Uterus (tissue), 4 donors: ENCODE results near the gene WIZ. TPM values are rescaled to one million over a fixed set of nuclear protein-coding genes. Genes with fewer than 3 reads are reported as not detected.
"Not testable (repeated sequence)": the region's sequence is repeated elsewhere in the genome, so short reads cannot be mapped to it uniquely, and the experiment has no call there.

Experiments
- DNase-seq, 2 donors: peaks; one replicate each; pipeline ENCODE4 v3.0.0-alpha.2; 2019 to 2020
- H3K27ac ChIP-seq, 2 donors: fragments of 200-600 bp; sonication (generic); 1 replicate in 1 of 2; 2 replicates in 1 of 2; pipeline ENCODE4 v1.5.1; 2016 to 2018
- H3K27me3 ChIP-seq, 2 donors: fragments of 200-600 bp; sonication (generic); one replicate each; pipeline ENCODE4 v1.5.1; 2018 to 2019; ENCODE audit warnings: control low read depth in 1 of 2
- H3K36me3 ChIP-seq, 2 donors: fragments of 200-600 bp; sonication (generic); one replicate each; pipeline ENCODE4 v1.5.1; 2019; ENCODE audit warnings: control low read depth in 1 of 2
- H3K4me1 ChIP-seq, 2 donors: fragments of 200-600 bp; sonication (generic); one replicate each; pipeline ENCODE4 v1.5.1; 2018 to 2019; ENCODE audit warnings: control low read depth in 1 of 2
- H3K4me3 ChIP-seq, 2 donors: fragments of 200-600 bp; sonication (generic); 1 replicate in 1 of 2; 2 replicates in 1 of 2; pipeline ENCODE4 v1.5.1; 2018 to 2019; ENCODE audit warnings: mild to moderate bottlenecking in 1 of 2
- H3K9me3 ChIP-seq, 2 donors: fragments of 200-600 bp; sonication (generic); one replicate each; pipeline ENCODE4 v1.5.1; 2019; ENCODE audit warnings: control low read depth in 1 of 2
- CTCF ChIP-seq, 4 experiments: fragments of 200-600 bp in 2 of 4; fragments of 450-650 bp in 2 of 4; sonication (generic) in 2 of 4; IDR thresholded peaks; one replicate each; pipeline ENCODE4 v1.5.1; 2016 to 2019; ENCODE audit warnings: antibody characterized with exemption in 4 of 4, mild to moderate bottlenecking in 2 of 4, moderate library complexity in 1 of 4
- POLR2A ChIP-seq, 2 donors: fragments of 450-650 bp; IDR thresholded peaks; one replicate each; pipeline ENCODE4 v1.6.1; 2016; ENCODE audit warnings: antibody characterized with exemption in 2 of 2, mild to moderate bottlenecking in 1 of 2, moderate library complexity in 1 of 2
- intact Hi-C: fragments of 100-400 bp; cut with DNase I; formaldehyde crosslinking; loops from one replicate; pipeline ENCODE4 v1.15.1; 2023; ENCODE audit warnings: low total_unique reads
- total RNA-seq, 4 donors: library from RNA; depleted of rRNA in 3 of 4; stranded (reverse); fragments of >200 nt in 3 of 4; gene quantifications; one replicate each; pipeline versions ENCODE4 v1.1.0 to v1.2.4, GENCODE V29; 2014 to 2023
- donor health status: DM: yes; HTN: yes; CAD: no.

Gene WIZ
- total RNA-seq, 4 donors from 2014 or later: 6.5 to 53.9 (median 8.5) TPM

- intact Hi-C loops: no loop called here
- DNase-seq: no peak
- TF ChIP-seq POLR2A (IDR thresholded peaks at IDR 0.05): no peak
- TF ChIP-seq CTCF (IDR thresholded peaks at IDR 0.05): no peak
- H3K27ac ChIP-seq: no peak overlapping the region
- peaks cover 0 to under 1% of the 10 kb centered on the region in 2 donors for H3K4me1 ChIP-seq
- no peak overlapping the region for H3K4me3 ChIP-seq
- no peaks in the 10 kb centered on the region for H3K36me3 ChIP-seq
- no peaks in the 10 kb centered on the region for H3K9me3 ChIP-seq
- no peaks in the 10 kb centered on the region for H3K27me3 ChIP-seq
Observed at GRCh38 chr19:15397236-15397635, 52.5 kb downstream of the WIZ start.

GRCh38 chr19:15396436-15396835, 53.3 kb downstream of the WIZ start:
- intact Hi-C loops: no loop called here
- TF ChIP-seq POLR2A (IDR thresholded peaks at IDR 0.05) (no peak), CTCF (IDR thresholded peaks at IDR 0.05) (no peak)
- no peaks in the 10 kb centered on the region for H3K27me3 ChIP-seq
- no peak for DNase-seq
- H3K27ac ChIP-seq: no peak overlapping the region
- H3K9me3 ChIP-seq: no peaks in the 10 kb centered on the region
- no peaks in the 10 kb centered on the region for H3K4me1 ChIP-seq
- no peak overlapping the region for H3K4me3 ChIP-seq
- no peaks in the 10 kb centered on the region for H3K36me3 ChIP-seq

DNA sequence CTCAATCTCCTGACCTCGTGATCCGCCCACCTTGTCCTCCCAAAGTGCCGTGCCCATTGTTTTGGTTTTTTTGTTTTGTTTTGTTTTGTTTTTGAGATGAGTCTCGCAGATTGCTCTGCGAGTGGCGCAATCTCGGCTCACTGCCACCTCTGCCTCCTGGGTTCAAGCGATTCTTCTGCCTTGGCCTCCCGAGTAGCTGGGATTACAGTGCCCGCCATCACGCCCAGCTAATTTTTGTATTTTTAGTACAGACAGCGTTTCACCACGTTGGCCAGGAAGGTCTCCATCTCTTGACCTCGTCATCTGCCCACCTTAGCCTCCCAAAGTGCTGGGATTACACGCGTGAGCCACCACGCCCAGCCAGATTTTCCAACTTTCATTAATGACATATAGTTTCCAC, 54.5 kb downstream of the WIZ start:
- DNase-seq, H3K36me3 ChIP-seq, intact Hi-C loops, H3K27ac ChIP-seq, H3K4me3 ChIP-seq, H3K27me3 ChIP-seq, H3K4me1 ChIP-seq, H3K9me3 ChIP-seq: not testable (repeated sequence)

DNA sequence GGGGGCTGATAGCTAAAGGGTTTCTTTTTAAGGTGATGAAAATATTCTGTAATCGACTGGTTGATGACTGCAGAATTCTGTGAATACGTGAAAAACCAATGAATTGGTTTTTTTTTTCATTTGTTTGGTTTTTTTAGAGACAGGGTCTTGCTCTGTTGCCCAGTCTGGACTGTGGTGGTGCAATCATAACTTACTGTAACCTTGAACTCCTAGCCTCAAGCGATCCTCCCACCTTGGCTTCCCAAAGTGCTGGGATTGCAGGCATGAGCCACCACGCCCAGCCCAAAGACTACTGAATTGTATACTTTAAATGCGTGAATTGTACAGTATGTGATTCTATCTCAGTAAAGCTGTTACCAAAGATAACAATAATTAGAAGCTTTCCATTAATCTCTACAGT, 55.3 kb downstream of the WIZ start:
- TF ChIP-seq CTCF (IDR thresholded peaks at IDR 0.05) (no peak), POLR2A (IDR thresholded peaks at IDR 0.05) (no peak)
- Histone ChIP-seq H3K36me3 (no peaks in the 10 kb centered on the region), H3K27ac (no peak overlapping the region), H3K27me3 (no peaks in the 10 kb centered on the region), H3K4me3 (no peak overlapping the region), H3K4me1 (no peaks in the 10 kb centered on the region), H3K9me3 (no peaks in the 10 kb centered on the region)
- intact Hi-C loops: no loop called here
- DNase-seq: no peak

DNA sequence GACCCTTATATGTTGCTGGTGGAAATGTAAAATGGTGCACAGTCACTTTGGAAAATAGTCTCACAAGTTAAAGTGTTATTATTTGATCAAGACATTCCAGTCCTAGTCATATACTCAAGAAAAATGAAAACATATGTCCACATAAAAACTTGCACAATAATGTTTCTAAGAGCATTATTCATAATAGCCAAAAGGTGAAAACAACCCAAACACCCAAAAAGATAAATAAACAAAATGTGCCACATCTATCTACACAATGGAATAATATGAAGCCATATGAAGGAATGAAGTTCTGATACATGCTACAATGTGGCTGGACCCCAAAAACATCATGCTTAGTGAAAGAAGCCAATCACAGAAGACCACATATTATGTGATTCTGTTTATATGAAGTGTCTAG, 55.8 kb downstream of the WIZ start:
- Histone ChIP-seq H3K4me3 (no peak overlapping the region), H3K4me1 (no peaks in the 10 kb centered on the region), H3K27me3 (no peaks in the 10 kb centered on the region), H3K9me3 (no peaks in the 10 kb centered on the region), H3K27ac (no peak overlapping the region), H3K36me3 (no peaks in the 10 kb centered on the region)
- no peak for DNase-seq
- TF ChIP-seq POLR2A (IDR thresholded peaks at IDR 0.05) (no peak), CTCF (IDR thresholded peaks at IDR 0.05) (no peak)
- intact Hi-C loops: no loop called here

- Histone ChIP-seq H3K27me3 (no peaks in the 10 kb centered on the region), H3K27ac (no peak overlapping the region), H3K4me1 (no peaks in the 10 kb centered on the region), H3K36me3 (no peaks in the 10 kb centered on the region), H3K4me3 (no peak overlapping the region), H3K9me3 (no peaks in the 10 kb centered on the region)
- no peak for TF ChIP-seq CTCF (IDR thresholded peaks at IDR 0.05)
- TF ChIP-seq POLR2A (IDR thresholded peaks at IDR 0.05): no peak
- no peak for DNase-seq
- intact Hi-C loops: no loop called here
Observed at GRCh38 chr19:15390814-15391213, 58.9 kb downstream of the WIZ start.
